Measurements from ENCODE around the gene TRAM2. TPM values are rescaled to one million over a fixed set of nuclear protein-coding genes. Genes with fewer than 3 reads are reported as not detected.
A peak's percentile ranks its signal among the peaks of the same experiment; 100 is the strongest.

The TRAM2 gene
- polyA plus RNA-seq, 2 donors = 1.0 to 1.8 TPM

DNA sequence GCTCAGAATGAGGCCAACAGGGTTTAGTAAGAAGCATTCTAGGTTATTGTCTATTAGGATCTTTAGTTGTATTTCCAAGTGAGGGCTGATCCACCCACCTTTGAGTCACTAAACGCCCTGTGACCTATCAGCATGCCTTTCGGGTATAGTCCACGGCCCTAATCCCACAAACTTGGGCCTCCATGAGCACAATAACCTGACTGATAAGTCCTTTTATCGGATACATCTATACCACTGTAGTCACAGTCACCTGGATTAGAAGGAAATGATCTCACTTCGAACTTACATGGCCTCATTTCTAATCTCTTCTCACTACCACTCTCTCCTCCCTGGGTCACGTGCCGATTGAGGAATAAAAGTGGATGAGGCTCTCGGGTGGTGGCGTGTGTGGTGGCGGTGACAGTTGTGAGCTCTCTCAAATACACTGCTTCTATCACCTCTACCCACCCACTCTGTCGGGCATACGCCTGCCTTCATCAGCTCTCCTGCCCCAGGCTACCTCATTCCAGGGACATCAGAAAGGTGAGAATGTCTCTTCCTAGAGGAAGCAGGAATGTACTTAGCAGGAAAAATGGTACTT lies 65.2 kb downstream of the TRAM2 start:
- no peaks in the 10 kb centered on the region for H3K27me3 ChIP-seq (ENCODE audit: control insufficient read depth in 1 of 2, insufficient read depth in 2 of 2, low read length in 2 of 2)
- H3K4me3 ChIP-seq (ENCODE audit: low read depth in 1 of 2, low read length in 2 of 2) = no peak overlapping the region
- peak overlapping the region; percentile 47 to 53 for H3K27ac ChIP-seq (ENCODE audit: low read depth in 2 of 2, low read length in 1 of 2)
- WGBS, 2 donors = 69 to 82% methylated on average over 12 of the region's 12 CpGs
- peaks cover 0 to 2% of the 10 kb centered on the region in 2 donors for H3K4me1 ChIP-seq (ENCODE audit: control insufficient read depth in 2 of 2, insufficient read depth in 2 of 2, low read length in 1 of 2)
- H3K9me3 ChIP-seq (ENCODE audit: control insufficient read depth in 2 of 2, insufficient read depth in 1 of 2, low read depth in 1 of 2, low read length in 1 of 2) = no peaks in the 10 kb centered on the region
- peaks cover 4 to 11% of the 10 kb centered on the region in 2 donors for H3K36me3 ChIP-seq (ENCODE audit: control insufficient read depth in 2 of 2, insufficient read depth in 2 of 2, low read length in 1 of 2)

DNA sequence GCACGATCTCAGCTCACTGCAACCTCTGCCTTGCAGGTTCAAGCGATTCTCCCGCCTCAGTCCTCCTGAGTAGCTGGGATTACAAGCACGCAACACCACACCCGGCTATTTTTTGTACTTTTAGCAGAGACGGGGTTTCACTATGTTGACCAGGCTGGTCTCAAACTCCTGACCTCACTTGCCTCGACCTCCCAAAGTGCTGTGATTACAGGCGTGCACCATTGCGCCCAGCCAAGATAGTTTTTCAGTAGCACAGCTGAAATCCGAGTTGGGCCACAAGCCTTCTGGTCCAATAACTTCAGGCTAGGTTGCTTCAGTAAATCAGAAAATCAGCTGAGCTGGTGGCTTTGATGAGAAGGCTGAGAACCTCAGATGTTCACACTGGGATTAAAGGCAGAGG lies 65.7 kb downstream of the TRAM2 start:
- no peaks in the 10 kb centered on the region for H3K27me3 ChIP-seq (ENCODE audit: control insufficient read depth in 1 of 2, insufficient read depth in 2 of 2, low read length in 2 of 2)
- H3K36me3 ChIP-seq (ENCODE audit: control insufficient read depth in 2 of 2, insufficient read depth in 2 of 2, low read length in 1 of 2) = peaks cover 4 to 14% of the 10 kb centered on the region in 2 donors
- no peak overlapping the region for H3K4me3 ChIP-seq (ENCODE audit: low read depth in 1 of 2, low read length in 2 of 2)
- no peak overlapping the region for H3K27ac ChIP-seq (ENCODE audit: low read depth in 2 of 2, low read length in 1 of 2)
- no peaks in the 10 kb centered on the region for H3K9me3 ChIP-seq (ENCODE audit: control insufficient read depth in 2 of 2, insufficient read depth in 1 of 2, low read depth in 1 of 2, low read length in 1 of 2)
- WGBS, 2 donors = 87 to 92% methylated on average over 10 of the region's 10 CpGs
- peaks cover 0 to 2% of the 10 kb centered on the region in 2 donors for H3K4me1 ChIP-seq (ENCODE audit: control insufficient read depth in 2 of 2, insufficient read depth in 2 of 2, low read length in 1 of 2)

DNA sequence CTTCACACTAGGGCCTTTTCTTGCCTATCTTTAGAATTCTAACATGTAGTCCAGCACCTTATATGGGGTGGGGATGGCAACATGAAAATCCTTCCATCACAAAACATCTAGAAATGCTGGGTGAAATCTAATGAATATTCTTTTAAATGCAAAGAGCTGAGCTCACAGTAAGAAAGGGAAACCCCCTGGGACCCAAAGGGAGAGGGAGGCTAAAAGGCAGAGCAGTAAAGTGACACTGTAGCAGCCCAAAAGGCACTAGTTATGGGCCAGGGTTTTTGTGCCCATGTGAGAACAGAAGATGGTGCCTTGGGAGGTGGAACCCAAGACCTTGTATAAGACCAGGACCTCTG lies 66.7 kb downstream of the TRAM2 start:
- Histone ChIP-seq H3K27me3 (ENCODE audit: control insufficient read depth in 1 of 2, insufficient read depth in 2 of 2, low read length in 2 of 2) (no peaks in the 10 kb centered on the region), H3K4me1 (ENCODE audit: control insufficient read depth in 2 of 2, insufficient read depth in 2 of 2, low read length in 1 of 2) (peaks cover 2% of the 10 kb centered on the region in 2 donors), H3K4me3 (ENCODE audit: low read depth in 1 of 2, low read length in 2 of 2) (no peak overlapping the region), H3K9me3 (ENCODE audit: control insufficient read depth in 2 of 2, insufficient read depth in 1 of 2, low read depth in 1 of 2, low read length in 1 of 2) (no peaks in the 10 kb centered on the region), H3K36me3 (ENCODE audit: control insufficient read depth in 2 of 2, insufficient read depth in 2 of 2, low read length in 1 of 2) (peaks cover 4 to 14% of the 10 kb centered on the region in 2 donors), H3K27ac (ENCODE audit: low read depth in 2 of 2, low read length in 1 of 2) (no peak overlapping the region)

DNA sequence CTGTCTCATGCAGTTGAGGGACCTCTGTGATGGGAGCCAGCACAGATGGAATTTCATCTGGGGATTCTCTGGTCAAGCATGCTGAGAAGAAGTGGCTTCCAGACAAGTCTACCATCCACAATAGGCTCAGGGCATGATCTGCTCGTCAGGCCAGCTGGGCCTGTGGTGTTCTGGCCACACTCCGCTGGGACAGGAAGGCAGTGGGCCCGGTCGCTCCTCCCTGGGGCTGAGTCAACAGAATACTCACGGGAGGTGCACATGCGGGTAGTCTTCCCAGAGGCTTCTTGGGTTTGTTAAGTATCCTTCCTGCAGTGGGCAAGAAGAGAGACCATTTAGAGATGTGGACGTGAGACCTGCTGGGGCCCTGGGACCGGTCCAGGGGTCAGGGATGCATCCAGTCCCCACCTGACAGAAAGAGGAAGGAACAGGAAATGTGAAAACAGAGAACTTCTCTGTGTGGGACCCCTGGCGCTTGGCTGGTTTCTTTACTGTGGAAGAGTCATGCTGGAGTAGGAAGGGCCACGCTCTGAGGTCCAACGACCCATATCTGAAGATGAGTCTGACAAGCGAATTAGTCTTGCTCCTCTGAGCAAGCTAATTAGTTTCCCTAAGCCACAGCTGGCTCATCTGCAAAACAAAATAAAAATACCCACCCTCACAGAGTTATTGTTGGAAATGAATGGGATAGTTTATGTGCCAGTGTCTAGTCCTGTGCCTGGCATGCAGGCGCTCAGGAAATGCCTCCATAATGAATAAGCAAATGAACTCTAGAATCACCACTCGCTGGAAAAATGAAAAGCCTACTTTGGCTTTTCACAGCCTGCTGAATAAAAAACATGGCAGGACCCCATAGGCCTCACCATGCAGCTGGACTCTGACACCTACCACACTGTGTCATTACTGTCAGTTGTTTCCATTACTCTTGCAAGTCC lies 67.3 kb downstream of the TRAM2 start:
- no peaks in the 10 kb centered on the region for H3K27me3 ChIP-seq (ENCODE audit: control insufficient read depth in 1 of 2, insufficient read depth in 2 of 2, low read length in 2 of 2)
- no peak overlapping the region for H3K27ac ChIP-seq (ENCODE audit: low read depth in 2 of 2, low read length in 1 of 2)
- H3K4me3 ChIP-seq (ENCODE audit: low read depth in 1 of 2, low read length in 2 of 2) = no peak overlapping the region
- H3K36me3 ChIP-seq (ENCODE audit: control insufficient read depth in 2 of 2, insufficient read depth in 2 of 2, low read length in 1 of 2) = peaks cover 4 to 14% of the 10 kb centered on the region in 2 donors
- no peaks in the 10 kb centered on the region for H3K9me3 ChIP-seq (ENCODE audit: control insufficient read depth in 2 of 2, insufficient read depth in 1 of 2, low read depth in 1 of 2, low read length in 1 of 2)
- peaks cover 4 to 8% of the 10 kb centered on the region in 2 donors for H3K4me1 ChIP-seq (ENCODE audit: control insufficient read depth in 2 of 2, insufficient read depth in 2 of 2, low read length in 1 of 2)
- 87 to 90% methylated on average over 14 of the region's 14 CpGs for WGBS, 2 donors

DNA sequence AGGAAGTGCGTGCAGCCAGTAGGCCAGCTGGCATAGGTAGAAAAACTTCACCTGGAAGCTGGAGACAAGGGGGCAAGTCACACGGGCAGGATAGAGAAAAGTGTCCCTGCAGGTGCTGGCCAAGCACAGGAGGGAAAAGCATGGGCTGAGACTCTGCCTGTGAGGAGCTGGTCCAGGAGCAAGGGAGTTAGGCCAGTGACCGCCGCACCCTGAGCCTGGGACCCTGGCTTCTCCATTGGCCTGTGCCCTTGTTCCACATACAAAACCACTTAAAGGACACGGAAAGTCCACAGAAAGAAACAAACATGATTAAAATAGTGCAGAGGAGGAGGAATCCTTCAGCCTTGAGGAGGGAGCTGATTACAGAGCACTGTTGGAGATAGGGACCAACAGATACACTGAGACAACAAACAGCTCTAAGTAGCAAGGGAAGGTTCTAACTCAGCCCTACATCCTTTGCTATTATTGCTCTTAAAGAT lies 68.6 kb downstream of the TRAM2 start:
- H3K36me3 ChIP-seq (ENCODE audit: control insufficient read depth in 2 of 2, insufficient read depth in 2 of 2, low read length in 1 of 2) = peaks cover 4 to 14% of the 10 kb centered on the region in 2 donors
- H3K9me3 ChIP-seq (ENCODE audit: control insufficient read depth in 2 of 2, insufficient read depth in 1 of 2, low read depth in 1 of 2, low read length in 1 of 2) = no peaks in the 10 kb centered on the region
- H3K4me1 ChIP-seq (ENCODE audit: control insufficient read depth in 2 of 2, insufficient read depth in 2 of 2, low read length in 1 of 2) = peaks cover 3 to 21% of the 10 kb centered on the region in 2 donors
- H3K27ac ChIP-seq (ENCODE audit: low read depth in 2 of 2, low read length in 1 of 2) = no peak overlapping the region
- no peaks in the 10 kb centered on the region for H3K27me3 ChIP-seq (ENCODE audit: control insufficient read depth in 1 of 2, insufficient read depth in 2 of 2, low read length in 2 of 2)
- WGBS, 2 donors = 95 to 96% methylated on average over 5 of the region's 5 CpGs
- H3K4me3 ChIP-seq (ENCODE audit: low read depth in 1 of 2, low read length in 2 of 2) = no peak overlapping the region

DNA sequence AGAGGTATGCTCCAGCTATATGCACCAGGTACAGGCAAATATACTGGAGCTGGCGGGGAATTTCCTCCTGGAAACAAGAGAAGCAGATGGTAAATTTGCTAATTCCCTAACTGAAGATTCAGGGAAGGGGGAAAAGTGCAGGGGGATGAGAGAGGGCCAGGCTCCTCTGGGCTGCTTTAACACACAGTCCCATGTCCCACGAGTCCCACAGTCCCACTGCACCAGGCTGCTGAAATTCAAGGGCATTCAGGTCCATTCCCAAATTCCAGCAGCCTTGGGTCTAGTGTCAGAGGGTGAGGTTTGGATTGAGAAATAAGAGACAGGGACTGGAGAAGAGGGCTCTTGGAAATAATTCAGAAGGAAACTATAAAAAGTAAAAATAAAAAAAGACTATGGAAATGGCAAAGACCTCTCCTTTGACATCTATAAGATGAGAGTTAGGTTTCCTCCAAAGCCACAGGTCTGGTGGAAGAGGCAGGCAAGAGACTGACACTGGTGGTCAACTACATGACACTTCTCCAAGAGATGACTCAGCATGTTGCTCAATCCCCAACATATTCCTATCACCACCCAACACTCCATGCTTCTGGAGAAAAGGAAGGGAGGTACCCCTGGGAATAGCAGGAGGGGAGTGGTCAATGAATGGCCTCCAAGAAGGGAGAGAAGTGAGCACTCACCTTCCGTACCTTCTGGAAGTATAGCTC lies 69.2 kb downstream of the TRAM2 start:
- no peaks in the 10 kb centered on the region for H3K27me3 ChIP-seq (ENCODE audit: control insufficient read depth in 1 of 2, insufficient read depth in 2 of 2, low read length in 2 of 2)
- no peak overlapping the region for H3K4me3 ChIP-seq (ENCODE audit: low read depth in 1 of 2, low read length in 2 of 2)
- H3K27ac ChIP-seq (ENCODE audit: low read depth in 2 of 2, low read length in 1 of 2) = no peak overlapping the region
- H3K9me3 ChIP-seq (ENCODE audit: control insufficient read depth in 2 of 2, insufficient read depth in 1 of 2, low read depth in 1 of 2, low read length in 1 of 2) = no peaks in the 10 kb centered on the region
- peaks cover 4 to 14% of the 10 kb centered on the region in 2 donors for H3K36me3 ChIP-seq (ENCODE audit: control insufficient read depth in 2 of 2, insufficient read depth in 2 of 2, low read length in 1 of 2)
- 94 to 95% methylated on average over 3 of the region's 3 CpGs for WGBS, 2 donors
- H3K4me1 ChIP-seq (ENCODE audit: control insufficient read depth in 2 of 2, insufficient read depth in 2 of 2, low read length in 1 of 2) = peaks cover 3 to 21% of the 10 kb centered on the region in 2 donors

DNA sequence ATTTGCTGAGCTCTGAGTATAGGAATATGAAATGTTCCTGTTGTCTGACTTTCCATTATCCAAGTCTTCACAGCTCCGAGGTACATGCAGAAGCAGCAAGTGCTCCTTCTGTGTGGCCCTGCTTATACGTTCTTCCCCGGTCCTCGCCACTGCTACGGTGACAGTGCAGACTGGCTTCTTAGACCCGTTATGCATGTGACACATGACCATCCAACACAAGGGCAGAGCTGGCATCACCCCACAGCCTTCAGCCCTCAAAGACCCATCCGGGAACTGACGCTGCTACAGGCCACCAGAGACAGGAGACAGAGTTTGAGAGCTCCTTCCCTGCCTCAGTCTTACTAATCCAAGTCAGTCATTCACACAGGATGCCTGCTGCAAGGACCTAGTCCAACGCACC lies 70.4 kb downstream of the TRAM2 start:
- Histone ChIP-seq H3K27ac (ENCODE audit: low read depth in 2 of 2, low read length in 1 of 2) (no peak overlapping the region), H3K4me3 (ENCODE audit: low read depth in 1 of 2, low read length in 2 of 2) (no peak overlapping the region), H3K36me3 (ENCODE audit: control insufficient read depth in 2 of 2, insufficient read depth in 2 of 2, low read length in 1 of 2) (peaks cover 4 to 14% of the 10 kb centered on the region in 2 donors), H3K27me3 (ENCODE audit: control insufficient read depth in 1 of 2, insufficient read depth in 2 of 2, low read length in 2 of 2) (no peaks in the 10 kb centered on the region), H3K4me1 (ENCODE audit: control insufficient read depth in 2 of 2, insufficient read depth in 2 of 2, low read length in 1 of 2) (peaks cover 3 to 21% of the 10 kb centered on the region in 2 donors), H3K9me3 (ENCODE audit: control insufficient read depth in 2 of 2, insufficient read depth in 1 of 2, low read depth in 1 of 2, low read length in 1 of 2) (no peaks in the 10 kb centered on the region)
- WGBS, 2 donors = 83 to 85% methylated on average over 9 of the region's 9 CpGs

DNA sequence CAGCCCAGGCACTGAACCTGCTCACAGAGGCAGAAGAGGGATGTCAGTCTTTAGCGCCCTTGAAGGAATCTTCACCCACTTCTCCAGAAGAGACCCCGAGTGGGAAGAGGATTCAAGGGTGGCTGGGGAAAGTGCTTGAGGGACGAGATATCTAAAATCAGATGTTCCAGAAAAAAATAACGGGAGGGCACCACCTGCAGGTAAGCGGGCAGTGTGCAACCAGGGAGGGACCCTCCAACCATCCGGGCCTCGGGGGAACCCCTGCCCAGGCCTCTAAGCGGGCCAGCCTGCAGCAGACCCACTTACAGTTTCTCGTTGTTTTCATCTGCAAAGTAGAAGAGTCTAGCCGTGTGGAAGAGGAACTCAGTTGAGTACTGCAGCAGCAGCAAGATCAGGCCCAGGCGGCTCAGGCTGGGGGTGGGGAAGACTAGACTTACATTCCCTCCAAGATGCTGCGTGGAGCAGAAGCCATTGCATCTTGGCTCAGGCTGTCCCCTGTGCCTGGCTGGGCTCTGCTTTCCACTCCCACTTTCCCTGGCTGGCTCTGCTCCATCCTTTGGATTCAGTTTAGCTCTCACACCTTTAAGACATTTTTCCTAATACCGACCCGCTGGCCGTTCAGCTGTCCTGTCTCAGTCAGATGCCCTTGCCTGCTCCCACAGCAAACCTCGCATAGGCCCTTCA lies 71.0 kb downstream of the TRAM2 start:
- Histone ChIP-seq H3K9me3 (ENCODE audit: control insufficient read depth in 2 of 2, insufficient read depth in 1 of 2, low read depth in 1 of 2, low read length in 1 of 2) (no peaks in the 10 kb centered on the region), H3K27ac (ENCODE audit: low read depth in 2 of 2, low read length in 1 of 2) (no peak overlapping the region), H3K4me1 (ENCODE audit: control insufficient read depth in 2 of 2, insufficient read depth in 2 of 2, low read length in 1 of 2) (peaks cover 3 to 21% of the 10 kb centered on the region in 2 donors), H3K36me3 (ENCODE audit: control insufficient read depth in 2 of 2, insufficient read depth in 2 of 2, low read length in 1 of 2) (peaks cover 4 to 12% of the 10 kb centered on the region in 2 donors), H3K27me3 (ENCODE audit: control insufficient read depth in 1 of 2, insufficient read depth in 2 of 2, low read length in 2 of 2) (peaks cover 0 to under 1% of the 10 kb centered on the region in 2 donors), H3K4me3 (ENCODE audit: low read depth in 1 of 2, low read length in 2 of 2) (no peak overlapping the region)
- 88 to 90% methylated on average over 16 of the region's 16 CpGs for WGBS, 2 donors

DNA sequence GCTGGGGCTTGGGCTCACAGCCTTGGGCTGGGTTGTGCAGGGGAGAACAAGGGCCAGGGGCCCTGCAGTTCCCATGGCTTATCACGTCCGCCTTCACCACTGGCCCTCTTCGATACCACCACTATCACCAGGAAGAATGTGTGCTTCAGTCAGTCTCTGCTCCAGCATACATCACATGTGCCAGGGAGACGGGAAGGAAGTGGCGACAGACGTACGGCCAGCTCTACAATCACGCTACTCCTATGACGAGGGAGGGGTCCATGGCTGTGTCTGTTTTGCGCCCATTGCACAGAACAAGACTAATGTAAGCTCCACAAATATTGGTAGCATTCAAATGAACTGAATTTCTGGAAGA lies 72.1 kb downstream of the TRAM2 start:
- Histone ChIP-seq H3K4me3 (ENCODE audit: low read depth in 1 of 2, low read length in 2 of 2) (no peak overlapping the region), H3K27ac (ENCODE audit: low read depth in 2 of 2, low read length in 1 of 2) (peak overlapping the region; percentile 65 to 87), H3K4me1 (ENCODE audit: control insufficient read depth in 2 of 2, insufficient read depth in 2 of 2, low read length in 1 of 2) (peaks cover 3 to 21% of the 10 kb centered on the region in 2 donors), H3K27me3 (ENCODE audit: control insufficient read depth in 1 of 2, insufficient read depth in 2 of 2, low read length in 2 of 2) (peaks cover 0 to 3% of the 10 kb centered on the region in 2 donors), H3K36me3 (ENCODE audit: control insufficient read depth in 2 of 2, insufficient read depth in 2 of 2, low read length in 1 of 2) (peaks cover 4 to 14% of the 10 kb centered on the region in 2 donors), H3K9me3 (ENCODE audit: control insufficient read depth in 2 of 2, insufficient read depth in 1 of 2, low read depth in 1 of 2, low read length in 1 of 2) (no peaks in the 10 kb centered on the region)
- WGBS, 2 donors = 53 to 66% methylated on average over 10 of the region's 10 CpGs
